Hepatocyte (in vitro differentiated cells): ENCODE results near the gene MAU2.

Experiments
- CTCF ChIP-seq: fragments of 200-600 bp; sonication (generic); IDR thresholded peaks from 2 replicates; pipeline ENCODE4 v1.5.1; 2016; ENCODE audit warnings: antibody characterized with exemption, mild to moderate bottlenecking; ENCODE audit not compliant: poor library complexity
- EZH2 ChIP-seq: fragments of 200-600 bp; sonication (generic); IDR thresholded peaks from 2 replicates; pipeline ENCODE4 v1.6.1; 2016; ENCODE audit warnings: antibody characterized with exemption, mild to moderate bottlenecking, borderline replicate concordance

- TF ChIP-seq CTCF (no peak), EZH2 (no peak)
Measured at GRCh38 chr19:19274716-19275565, 45.7 kb upstream of the MAU2 start.
